ENCODE measurements around the gene ASPG.

- no peak for TF ChIP-seq CTCF (conservative IDR thresholded peaks at IDR 0.05; ENCODE audit: low read length)
- no peak for TF ChIP-seq EZH2phosphoT487 (IDR thresholded peaks at IDR 0.05; ENCODE audit: borderline replicate concordance, low read depth, low read length)
These were observed 63.7 kb downstream of the ASPG start for GRCh38 chr14:104149278-104149595.

Data from OCI-LY7 (cell line).